Ovary (tissue), 3 donors: ENCODE results near the gene EPC2.

Experiments used
- EP300 ChIP-seq: sonication (generic); formaldehyde crosslinking; IDR thresholded peaks from one replicate; pipeline ENCODE4 v1.6.1; 2017; ENCODE audit warnings: antibody characterized with exemption
- POLR2A ChIP-seq: fragments of 450-650 bp; IDR thresholded peaks from one replicate; pipeline ENCODE4 v1.6.1; 2017; ENCODE audit warnings: antibody characterized with exemption, mild to moderate bottlenecking, moderate library complexity
- TF ChIP-seq, protein P1 (sequence below), 3 donors: fragments of 450-650 bp in 2 of 3; fragments of 200-600 bp in 1 of 3; IDR thresholded peaks; one replicate each; pipeline versions ENCODE4 v1.5.1 to v1.8.0; 2016 to 2022; ENCODE audit warnings: antibody characterized with exemption in 3 of 3, mild to moderate bottlenecking in 1 of 3
- donor health status: DM: no; HTN: no; CAD: no.

DNA sequence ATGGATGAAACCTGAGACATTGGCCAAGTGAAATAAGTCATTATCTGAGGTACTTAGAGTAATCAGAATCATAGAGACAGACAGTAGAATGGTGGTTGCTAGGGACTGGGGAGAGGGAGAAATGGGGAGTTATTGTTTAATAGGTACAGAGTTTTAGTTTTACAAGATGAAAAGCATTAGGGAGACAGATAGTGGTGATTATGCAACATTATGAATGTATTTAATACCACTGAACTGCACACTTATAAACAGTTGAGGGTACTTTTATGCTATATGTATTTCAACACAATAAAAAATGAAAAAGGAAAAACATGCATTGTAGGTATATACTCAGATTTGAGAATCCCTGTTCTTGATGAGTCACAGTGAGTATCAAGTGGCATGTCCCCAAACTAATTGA is 59.7 kb downstream of the EPC2 start:
- TF ChIP-seq, protein P1, sequence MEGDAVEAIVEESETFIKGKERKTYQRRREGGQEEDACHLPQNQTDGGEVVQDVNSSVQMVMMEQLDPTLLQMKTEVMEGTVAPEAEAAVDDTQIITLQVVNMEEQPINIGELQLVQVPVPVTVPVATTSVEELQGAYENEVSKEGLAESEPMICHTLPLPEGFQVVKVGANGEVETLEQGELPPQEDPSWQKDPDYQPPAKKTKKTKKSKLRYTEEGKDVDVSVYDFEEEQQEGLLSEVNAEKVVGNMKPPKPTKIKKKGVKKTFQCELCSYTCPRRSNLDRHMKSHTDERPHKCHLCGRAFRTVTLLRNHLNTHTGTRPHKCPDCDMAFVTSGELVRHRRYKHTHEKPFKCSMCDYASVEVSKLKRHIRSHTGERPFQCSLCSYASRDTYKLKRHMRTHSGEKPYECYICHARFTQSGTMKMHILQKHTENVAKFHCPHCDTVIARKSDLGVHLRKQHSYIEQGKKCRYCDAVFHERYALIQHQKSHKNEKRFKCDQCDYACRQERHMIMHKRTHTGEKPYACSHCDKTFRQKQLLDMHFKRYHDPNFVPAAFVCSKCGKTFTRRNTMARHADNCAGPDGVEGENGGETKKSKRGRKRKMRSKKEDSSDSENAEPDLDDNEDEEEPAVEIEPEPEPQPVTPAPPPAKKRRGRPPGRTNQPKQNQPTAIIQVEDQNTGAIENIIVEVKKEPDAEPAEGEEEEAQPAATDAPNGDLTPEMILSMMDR (IDR thresholded peaks at IDR 0.05), result no peak
- TF ChIP-seq POLR2A, result no peak
- no peak for TF ChIP-seq EP300
